Lower leg skin (tissue), 3 donors: ENCODE data around the gene MTRF1.

Experiments used
- POLR2A ChIP-seq, 2 donors: fragments of 450-650 bp; IDR thresholded peaks; one replicate each; pipeline ENCODE4 v1.6.1; 2016 to 2017; ENCODE audit warnings: antibody characterized with exemption in 2 of 2, mild to moderate bottlenecking in 1 of 2, moderate library complexity in 1 of 2
- TF ChIP-seq, protein P1 (sequence below), 3 donors: fragments of 450-650 bp; IDR thresholded peaks; one replicate each; pipeline ENCODE4 v1.5.1; 2016; ENCODE audit warnings: antibody characterized with exemption in 3 of 3, mild to moderate bottlenecking in 3 of 3, moderate library complexity in 2 of 3

GRCh38 chr13:41206467-41206866, 56.9 kb downstream of the MTRF1 start:
- TF ChIP-seq, protein P1, sequence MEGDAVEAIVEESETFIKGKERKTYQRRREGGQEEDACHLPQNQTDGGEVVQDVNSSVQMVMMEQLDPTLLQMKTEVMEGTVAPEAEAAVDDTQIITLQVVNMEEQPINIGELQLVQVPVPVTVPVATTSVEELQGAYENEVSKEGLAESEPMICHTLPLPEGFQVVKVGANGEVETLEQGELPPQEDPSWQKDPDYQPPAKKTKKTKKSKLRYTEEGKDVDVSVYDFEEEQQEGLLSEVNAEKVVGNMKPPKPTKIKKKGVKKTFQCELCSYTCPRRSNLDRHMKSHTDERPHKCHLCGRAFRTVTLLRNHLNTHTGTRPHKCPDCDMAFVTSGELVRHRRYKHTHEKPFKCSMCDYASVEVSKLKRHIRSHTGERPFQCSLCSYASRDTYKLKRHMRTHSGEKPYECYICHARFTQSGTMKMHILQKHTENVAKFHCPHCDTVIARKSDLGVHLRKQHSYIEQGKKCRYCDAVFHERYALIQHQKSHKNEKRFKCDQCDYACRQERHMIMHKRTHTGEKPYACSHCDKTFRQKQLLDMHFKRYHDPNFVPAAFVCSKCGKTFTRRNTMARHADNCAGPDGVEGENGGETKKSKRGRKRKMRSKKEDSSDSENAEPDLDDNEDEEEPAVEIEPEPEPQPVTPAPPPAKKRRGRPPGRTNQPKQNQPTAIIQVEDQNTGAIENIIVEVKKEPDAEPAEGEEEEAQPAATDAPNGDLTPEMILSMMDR (IDR thresholded peaks at IDR 0.05): no peak
- no peak for TF ChIP-seq POLR2A (IDR thresholded peaks at IDR 0.05)
